KOPT-K1 (cell line): ENCODE results near the gene INTS14.

ENCODE experiments used
- H3K27ac ChIP-seq: fragments of 200-600 bp; sonication (generic); 2 replicates; pipeline ENCODE4 v1.5.1; 2016; ENCODE audit warnings: antibody characterized with exemption, mild to moderate bottlenecking, low read depth, low read length; ENCODE audit not compliant: poor library complexity, severe bottlenecking
- H3K36me3 ChIP-seq: fragments of 200-600 bp; sonication (generic); 2 replicates; pipeline ENCODE4 v1.5.1; 2017; ENCODE audit warnings: antibody characterized with exemption, mild to moderate bottlenecking, low read length, moderate library complexity; ENCODE audit not compliant: insufficient read depth
- H3K9me3 ChIP-seq: fragments of 200-600 bp; sonication (generic); 2 replicates; pipeline ENCODE4 v1.5.1; 2017; ENCODE audit warnings: antibody characterized with exemption, low read length, mild to moderate bottlenecking; ENCODE audit not compliant: insufficient read depth, poor library complexity, severe bottlenecking

The INTS14 gene

DNA sequence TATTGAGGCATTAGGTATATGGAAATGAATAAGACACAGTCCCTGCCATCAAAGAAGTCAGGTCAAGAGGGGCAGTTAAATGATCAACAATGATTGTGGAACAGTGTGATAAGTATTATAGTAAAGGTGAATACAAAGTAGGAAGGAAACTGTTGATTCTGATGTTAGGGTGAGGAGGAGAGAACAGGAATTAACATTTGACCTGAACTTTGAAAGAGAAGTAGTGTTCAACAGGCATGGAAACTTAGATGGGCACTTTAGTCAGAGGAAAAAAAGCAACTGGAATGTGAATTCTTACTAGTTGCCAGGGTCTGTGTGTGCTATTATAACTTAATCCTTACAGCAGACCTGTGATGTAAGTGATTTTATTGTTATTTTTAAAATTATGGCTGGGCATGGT is 63.1 kb downstream of the INTS14 start:
- Histone ChIP-seq H3K9me3 (no peaks in the 10 kb centered on the region), H3K27ac (no peak overlapping the region)

GRCh38 chr15:65541231-65541820 is 69.6 kb downstream of the INTS14 start:
- Histone ChIP-seq H3K36me3 (peaks cover 12% of the 10 kb centered on the region), H3K27ac (no peak overlapping the region), H3K9me3 (no peaks in the 10 kb centered on the region)

More for the DNA sequence above, 63.1 kb downstream of the INTS14 start:
- H3K36me3 ChIP-seq, result peaks cover 14% of the 10 kb centered on the region; the same call in 1 of the 2 replicates

GRCh38 chr15:65540314-65540713 is 70.6 kb downstream of the INTS14 start:
- Histone ChIP-seq H3K36me3 (peaks cover 22% of the 10 kb centered on the region), H3K9me3 (no peaks in the 10 kb centered on the region), H3K27ac (no peak overlapping the region)

- Histone ChIP-seq H3K9me3 (no peaks in the 10 kb centered on the region), H3K27ac (no peak overlapping the region)
These were observed 75.7 kb downstream of the INTS14 start for GRCh38 chr15:65535192-65535591.

GRCh38 chr15:65533057-65533756 is 77.7 kb downstream of the INTS14 start:
- H3K9me3 ChIP-seq, result no peaks in the 10 kb centered on the region

More at GRCh38 chr15:65535192-65535591, 75.7 kb downstream of the INTS14 start:
- peaks cover 37% of the 10 kb centered on the region for H3K36me3 ChIP-seq

GRCh38 chr15:65532738-65533051 is 78.2 kb downstream of the INTS14 start:
- Histone ChIP-seq H3K27ac (no peak overlapping the region), H3K36me3 (peaks cover 32% of the 10 kb centered on the region), H3K9me3 (no peaks in the 10 kb centered on the region)

More at GRCh38 chr15:65533057-65533756, 77.7 kb downstream of the INTS14 start:
- Histone ChIP-seq H3K27ac (no peak overlapping the region), H3K36me3 (peaks cover 32% of the 10 kb centered on the region)

DNA sequence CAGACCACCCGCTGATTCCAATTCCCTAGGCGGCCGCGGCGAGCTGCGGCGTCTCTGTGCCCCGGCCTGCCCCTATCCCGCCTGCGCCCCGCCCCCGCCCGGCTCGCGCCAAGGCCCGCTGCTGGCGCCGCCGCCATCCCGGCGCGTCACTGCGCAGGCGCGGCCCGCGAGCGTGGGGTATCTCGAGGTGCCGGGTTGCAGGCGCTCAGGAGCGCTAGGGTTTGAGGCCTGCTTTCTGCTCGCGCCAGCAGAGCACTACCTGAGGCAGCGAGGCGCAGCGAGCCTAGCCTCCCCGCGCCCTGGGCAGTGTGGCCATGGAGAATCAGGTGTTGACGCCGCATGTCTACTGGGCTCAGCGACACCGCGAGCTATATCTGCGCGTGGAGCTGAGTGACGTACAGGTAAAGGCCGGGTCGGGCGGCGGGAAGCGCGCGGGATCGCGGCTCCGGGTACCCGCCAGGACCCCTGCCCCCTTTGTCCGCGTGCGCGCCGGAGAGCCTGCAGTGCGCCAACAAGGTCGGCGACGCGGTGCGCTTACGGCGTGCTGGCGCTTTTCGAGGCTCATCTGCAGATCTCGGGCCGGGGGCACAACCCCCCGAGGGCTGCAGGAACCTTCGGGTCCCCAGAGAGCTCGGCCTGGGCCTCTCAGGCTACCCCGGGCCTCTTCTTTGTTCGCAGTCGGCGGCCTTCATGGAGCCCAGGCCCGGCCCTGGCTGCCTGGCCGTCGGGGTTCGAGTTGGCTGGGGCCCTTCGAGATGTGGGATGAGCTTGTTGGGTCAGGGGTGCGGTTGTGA is 80.4 kb downstream of the INTS14 start, which contains the start of gene HACD3:
TSS of gene HACD3 (plus strand) at position 146 of the 794 bp plus-strand sequence. CDS start at position 315, 169 bp downstream.
- Histone ChIP-seq H3K27ac (peak within 1 kb of the TSS; percentile 87), H3K9me3 (no peaks in the 10 kb centered on the region), H3K36me3 (peaks cover 18% of the 10 kb centered on the region)

DNA sequence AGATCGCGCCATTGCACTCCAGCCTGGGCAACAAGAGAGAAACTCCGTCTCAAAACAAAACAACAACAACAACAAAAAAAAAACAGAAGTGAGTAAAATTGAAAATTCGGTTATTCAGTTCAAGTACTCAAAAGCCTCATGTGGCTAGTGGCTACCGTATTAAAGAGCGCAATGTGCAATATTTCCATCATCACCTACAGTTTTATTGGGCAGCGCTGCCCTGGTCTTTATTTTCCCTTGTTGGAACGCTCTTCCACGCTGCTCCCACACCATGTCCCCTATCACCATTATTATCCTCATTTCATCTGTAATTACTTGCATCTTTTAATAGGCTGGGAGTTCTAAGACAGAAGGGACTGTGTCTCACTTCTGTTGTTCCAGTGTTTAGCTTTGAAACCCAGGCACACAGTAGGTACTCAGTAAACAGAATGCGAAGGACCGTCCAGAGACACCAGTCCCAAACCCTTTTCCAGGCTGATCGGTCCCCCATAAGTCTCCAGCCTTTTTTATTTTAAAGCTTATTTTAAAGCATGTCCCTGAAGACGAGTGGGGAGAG is 81.1 kb downstream of the INTS14 start:
- no peaks in the 10 kb centered on the region for H3K9me3 ChIP-seq
- peaks cover 11% of the 10 kb centered on the region for H3K36me3 ChIP-seq
- H3K27ac ChIP-seq, result peak overlapping the region; percentile 87
